MG63 (cell line): ENCODE measurements around the gene CD59. TPM values are rescaled to one million over a fixed set of nuclear protein-coding genes. Genes with fewer than 3 reads are reported as not detected.
A peak's percentile ranks its signal among the peaks of the same experiment; 100 is the strongest.
"Not testable (repeated sequence)": the region's sequence is repeated elsewhere in the genome, so short reads cannot be mapped to it uniquely, and the experiment has no call there.

ENCODE experiments used
- DNase-seq: peaks from one replicate; pipeline ENCODE4 v3.0.0-alpha.2; 2020
- H3K27me3 ChIP-seq: fragments of 250-450 bp; sonication (Bioruptor Pico); 2 replicates; pipeline ENCODE4 v1.5.1; 2020; ENCODE audit warnings: mild to moderate bottlenecking, moderate library complexity
- H3K36me3 ChIP-seq: fragments of 250-450 bp; sonication (Bioruptor Pico); 2 replicates; pipeline ENCODE4 v1.5.1; 2020; ENCODE audit warnings: mild to moderate bottlenecking, moderate library complexity
- H3K4me3 ChIP-seq: fragments of 250-450 bp; sonication (Bioruptor Pico); 2 replicates; pipeline ENCODE4 v1.5.1; 2020; ENCODE audit warnings: mild to moderate bottlenecking, moderate library complexity
- H3K9me3 ChIP-seq: fragments of 250-450 bp; sonication (Bioruptor Pico); 2 replicates; pipeline ENCODE4 v1.5.1; 2020; ENCODE audit warnings: mild to moderate bottlenecking, moderate library complexity
- total RNA-seq: library from RNA; depleted of rRNA; stranded (reverse); fragments of >200 nt; shearing (Covaris generic); gene quantifications from 2 replicates; pipeline ENCODE4 v1.2.3, GENCODE V29; 2014; ENCODE audit warnings: low replicate concordance

Gene CD59
- total RNA-seq, 1 experiment from 2014 or later, result 360 TPM

GRCh38 chr11:33761471-33761870, 25.2 kb upstream of the CD59 start:
- no peaks in the 10 kb centered on the region for H3K9me3 ChIP-seq
- no peak overlapping the region for H3K4me3 ChIP-seq
- H3K36me3 ChIP-seq, result peaks cover 23% of the 10 kb centered on the region
- DNase-seq, result no peak
- H3K27me3 ChIP-seq, result no peaks in the 10 kb centered on the region

- peak; percentile 23 for DNase-seq
- Histone ChIP-seq H3K4me3 (no peak overlapping the region), H3K27me3 (no peaks in the 10 kb centered on the region), H3K9me3 (no peaks in the 10 kb centered on the region), H3K36me3 (peaks cover 18% of the 10 kb centered on the region)
These were observed 17.2 kb upstream of the CD59 start for GRCh38 chr11:33753304-33753967.

DNA sequence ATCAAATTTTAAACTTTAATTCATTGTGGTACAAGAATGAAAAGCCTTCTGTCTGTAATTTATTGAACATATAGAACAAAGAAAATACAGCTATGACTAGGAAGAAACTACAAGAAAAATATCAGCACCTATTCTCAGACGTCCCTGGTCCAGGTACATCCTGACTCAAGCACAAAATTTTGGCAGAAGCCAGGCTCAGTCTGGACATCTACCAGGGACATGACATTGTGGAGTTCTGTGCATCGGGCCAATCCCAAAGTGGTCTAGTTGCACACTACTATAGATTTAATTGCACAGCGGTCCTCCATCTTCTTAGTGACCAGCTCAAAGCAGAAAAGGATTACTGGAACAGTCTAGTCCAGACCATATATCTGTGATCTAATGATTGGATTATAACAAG, 15.7 kb upstream of the CD59 start:
- Histone ChIP-seq H3K4me3 (no peak overlapping the region), H3K9me3 (no peaks in the 10 kb centered on the region), H3K36me3 (peaks cover 21% of the 10 kb centered on the region), H3K27me3 (no peaks in the 10 kb centered on the region)
- DNase-seq, result no peak

- Histone ChIP-seq H3K36me3 (peaks cover 8% of the 10 kb centered on the region), H3K9me3 (no peaks in the 10 kb centered on the region), H3K27me3 (no peaks in the 10 kb centered on the region), H3K4me3 (no peak overlapping the region)
- DNase-seq, result no peak
These were observed 11.8 kb upstream of the CD59 start for GRCh38 chr11:33747979-33748378.

DNA sequence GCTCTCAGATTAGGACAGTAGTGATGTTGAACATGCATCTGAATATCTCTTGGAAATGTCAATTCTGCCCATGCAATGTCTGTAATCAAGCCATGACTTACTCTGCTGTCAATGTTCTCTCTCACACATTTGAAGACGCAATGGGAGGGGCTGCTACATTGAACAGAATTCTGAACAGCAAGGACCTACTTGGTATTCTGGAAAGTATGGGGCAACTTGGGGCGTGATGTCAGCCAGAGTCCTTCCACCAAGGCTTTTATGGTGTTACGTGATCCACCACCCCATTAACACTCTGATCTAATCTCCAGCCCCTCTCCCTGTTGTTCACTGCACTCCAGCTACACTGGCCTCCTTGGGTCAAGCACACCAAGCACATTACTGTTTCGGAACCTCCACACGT, 7.1 kb upstream of the CD59 start:
- Histone ChIP-seq H3K27me3 (no peaks in the 10 kb centered on the region), H3K36me3 (peaks cover 8% of the 10 kb centered on the region), H3K9me3 (no peaks in the 10 kb centered on the region; the same call in 1 of the 2 replicates), H3K4me3 (no peak overlapping the region)
- DNase-seq, result no peak

- Histone ChIP-seq H3K4me3 (no peak overlapping the region), H3K9me3 (no peaks in the 10 kb centered on the region; the same call in 1 of the 2 replicates), H3K36me3 (peaks cover 8% of the 10 kb centered on the region), H3K27me3 (no peaks in the 10 kb centered on the region)
- DNase-seq, result no peak
These were observed 6.1 kb upstream of the CD59 start for GRCh38 chr11:33742249-33742851.

- DNase-seq, result no peak
These were observed 5.6 kb upstream of the CD59 start for GRCh38 chr11:33741806-33742205.

DNA sequence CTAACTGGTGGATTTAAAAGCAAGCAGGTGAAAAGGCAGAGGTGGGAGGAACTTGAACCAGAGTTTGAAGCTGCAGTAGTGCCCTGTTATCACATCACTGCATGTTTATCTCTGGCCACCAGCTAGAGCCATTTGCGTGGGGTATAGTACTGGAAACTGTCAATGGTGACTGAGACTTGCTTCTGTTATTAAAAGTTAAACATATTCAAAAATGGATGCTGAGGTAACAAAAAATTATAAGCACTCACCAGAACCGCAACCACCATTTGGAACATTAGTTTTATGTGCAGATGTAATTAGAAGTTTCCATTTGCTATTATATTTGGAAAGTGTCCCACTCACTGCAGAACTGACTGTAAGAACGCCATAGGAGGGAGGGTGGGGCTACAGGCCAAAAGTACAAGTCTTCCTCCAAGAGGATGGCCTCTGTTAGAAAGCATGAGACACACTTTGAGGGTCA, 1.2 kb upstream of the CD59 start:
- H3K4me3 ChIP-seq, result peak overlapping the region; percentile 90; the same call in 1 of the 2 replicates
- no peak for DNase-seq
- peaks cover 28% of the 10 kb centered on the region for H3K36me3 ChIP-seq
- no peaks in the 10 kb centered on the region; the same call in 1 of the 2 replicates for H3K9me3 ChIP-seq
- H3K27me3 ChIP-seq, result no peaks in the 10 kb centered on the region

More at GRCh38 chr11:33741806-33742205, 5.6 kb upstream of the CD59 start:
- no peaks in the 10 kb centered on the region; the same call in 1 of the 2 replicates for H3K9me3 ChIP-seq
- peaks cover 5% of the 10 kb centered on the region for H3K36me3 ChIP-seq
- no peak overlapping the region for H3K4me3 ChIP-seq
- no peaks in the 10 kb centered on the region for H3K27me3 ChIP-seq

DNA sequence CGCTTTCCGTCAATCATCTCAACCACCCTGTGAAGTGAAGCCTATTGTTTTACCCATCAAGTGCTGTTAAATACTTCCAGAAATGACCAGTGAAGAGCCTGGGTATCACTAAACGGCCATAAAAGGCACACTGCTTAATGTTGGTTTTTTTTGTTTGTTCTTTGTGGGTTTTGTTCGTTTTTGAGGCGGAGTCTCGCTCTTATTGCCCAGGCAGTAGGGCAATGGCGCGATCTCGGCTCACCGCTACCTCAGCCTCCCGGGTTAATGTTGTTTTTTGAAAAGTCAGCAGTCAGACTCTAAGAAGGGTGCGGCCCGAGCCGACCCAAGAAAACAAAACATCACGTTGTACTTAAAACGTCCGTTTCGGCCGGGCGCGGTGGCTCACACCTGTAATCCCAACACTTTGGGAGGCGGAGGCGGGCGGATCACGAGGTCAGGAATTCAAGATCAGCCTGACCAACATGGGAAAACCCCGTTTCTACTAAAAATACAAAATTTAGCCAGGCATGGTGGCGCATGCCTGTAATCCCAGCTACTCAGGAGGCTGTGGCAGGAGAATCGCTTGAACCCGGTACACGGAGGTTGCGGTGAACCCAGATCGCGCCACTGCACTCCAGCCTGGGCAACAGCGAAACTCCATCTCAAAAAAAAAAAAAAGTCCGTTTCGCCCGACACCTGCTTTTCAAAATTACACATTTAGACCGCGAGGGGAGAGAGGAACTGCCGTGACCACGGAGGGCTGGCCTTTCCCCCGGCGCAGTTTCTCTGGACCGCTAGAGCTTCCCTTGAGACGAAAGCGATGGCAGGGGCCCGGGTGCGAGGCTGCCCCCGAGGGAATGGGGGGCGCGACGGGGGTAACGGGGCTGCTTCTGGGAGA, 714 bp downstream of the CD59 start:
- Histone ChIP-seq H3K4me3 (peak overlapping the region; percentile 90), H3K9me3 (no peaks in the 10 kb centered on the region; the same call in 1 of the 2 replicates), H3K27me3 (no peaks in the 10 kb centered on the region), H3K36me3 (peaks cover 44% of the 10 kb centered on the region)
- no peak for DNase-seq

GRCh38 chr11:33734441-33735270, 1.6 kb downstream of the CD59 start:
- peak; percentile 48 for DNase-seq
- Histone ChIP-seq H3K27me3 (no peaks in the 10 kb centered on the region), H3K36me3 (peaks cover 47% of the 10 kb centered on the region), H3K4me3 (peak overlapping the region; percentile 90), H3K9me3 (no peaks in the 10 kb centered on the region; the same call in 1 of the 2 replicates)

- peaks cover 50% of the 10 kb centered on the region for H3K36me3 ChIP-seq
- H3K9me3 ChIP-seq, result no peaks in the 10 kb centered on the region; the same call in 1 of the 2 replicates
- H3K4me3 ChIP-seq, result peak overlapping the region; percentile 90
- no peak for DNase-seq
- no peaks in the 10 kb centered on the region for H3K27me3 ChIP-seq
These were observed 2.2 kb downstream of the CD59 start for GRCh38 chr11:33733980-33734379.

GRCh38 chr11:33731723-33732531, 4.3 kb downstream of the CD59 start:
- Histone ChIP-seq H3K9me3 (peaks cover 4% of the 10 kb centered on the region; the same call in 1 of the 2 replicates), H3K36me3 (peaks cover 58% of the 10 kb centered on the region), H3K27me3 (no peaks in the 10 kb centered on the region), H3K4me3 (no peak overlapping the region)
- DNase-seq, result no peak

DNA sequence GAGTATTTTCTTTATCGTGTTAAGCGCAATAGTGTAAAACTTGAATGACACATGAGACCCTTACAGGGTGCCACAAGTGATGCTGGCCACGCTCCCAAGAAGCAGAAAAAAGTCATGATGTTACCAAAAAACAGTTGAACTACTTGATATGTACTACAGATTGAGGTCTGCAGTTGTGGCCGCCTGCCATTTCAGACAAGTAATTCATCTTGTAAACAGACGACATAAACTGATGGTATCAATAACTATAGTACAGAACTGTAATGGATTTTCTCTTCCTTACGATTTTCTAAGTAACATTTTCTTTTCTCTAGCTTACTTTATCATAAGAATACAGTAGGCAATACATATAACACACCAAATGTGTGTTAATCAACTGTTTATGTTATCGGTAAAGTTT, 5.5 kb downstream of the CD59 start:
- no peaks in the 10 kb centered on the region for H3K27me3 ChIP-seq
- H3K4me3 ChIP-seq, result no peak overlapping the region
- H3K36me3 ChIP-seq, result peaks cover 61% of the 10 kb centered on the region
- peaks cover 4% of the 10 kb centered on the region; the same call in 1 of the 2 replicates for H3K9me3 ChIP-seq
- DNase-seq, result no peak

DNA sequence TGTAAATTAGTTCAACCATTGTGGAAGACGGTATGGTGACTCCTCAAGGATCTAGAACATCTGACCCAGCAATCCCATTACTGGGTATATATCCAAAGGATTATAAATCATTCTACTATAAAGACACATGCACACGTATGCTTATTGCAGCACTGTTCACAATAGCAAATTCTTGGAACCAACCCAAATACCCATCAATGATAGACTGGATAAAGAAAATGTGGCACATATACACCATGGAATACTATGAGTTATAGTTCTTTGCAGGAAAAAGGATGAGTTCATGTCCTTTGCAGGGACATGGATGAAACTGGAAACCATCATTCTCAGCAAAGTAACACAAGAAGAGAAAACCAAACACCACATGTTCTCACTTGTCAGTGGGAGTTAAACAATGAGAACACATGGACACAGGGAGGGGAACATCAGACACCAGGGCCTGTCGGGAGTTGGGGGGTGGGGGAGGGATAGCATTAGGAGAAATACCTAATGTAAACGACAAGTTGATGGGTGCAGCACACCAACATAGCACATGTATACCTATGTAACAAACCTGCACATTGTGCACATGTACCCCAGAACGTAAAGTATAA, 7.1 kb downstream of the CD59 start:
- not testable (repeated sequence) for DNase-seq

DNA sequence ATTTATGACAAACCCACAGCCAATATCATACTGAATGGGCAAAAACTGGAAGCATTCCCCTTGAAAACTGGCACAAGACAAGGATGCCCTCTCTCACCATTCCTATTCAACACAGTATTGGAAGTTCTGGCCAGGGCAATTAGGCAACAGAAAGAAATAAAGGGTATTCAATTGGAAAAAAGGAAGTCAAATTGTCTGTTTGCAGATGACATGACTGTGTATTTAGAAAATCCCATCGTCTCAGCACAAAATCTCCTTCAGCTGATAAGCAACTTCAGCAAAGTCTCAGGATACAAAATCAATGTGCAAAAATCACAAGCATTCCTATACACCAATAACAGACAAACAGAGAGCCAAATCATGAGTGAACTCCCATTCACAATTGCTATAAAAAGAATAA, 8.7 kb downstream of the CD59 start:
- H3K9me3 ChIP-seq, H3K27me3 ChIP-seq, DNase-seq, H3K4me3 ChIP-seq: not testable (repeated sequence)
- peaks cover 60% of the 10 kb centered on the region for H3K36me3 ChIP-seq

More for the DNA sequence above, 7.1 kb downstream of the CD59 start:
- H3K27me3 ChIP-seq, H3K4me3 ChIP-seq, H3K9me3 ChIP-seq: not testable (repeated sequence)
- H3K36me3 ChIP-seq, result peaks cover 62% of the 10 kb centered on the region
